NCI-H2196 (cell line): ENCODE data around the gene ATXN7.

ENCODE experiments used
- DNase-seq: peaks from one replicate; lab custom pipeline; 2025; ENCODE audit not compliant: unreplicated experiment; lab: John Stamatoyannopoulos, UW

The ATXN7 gene

DNA sequence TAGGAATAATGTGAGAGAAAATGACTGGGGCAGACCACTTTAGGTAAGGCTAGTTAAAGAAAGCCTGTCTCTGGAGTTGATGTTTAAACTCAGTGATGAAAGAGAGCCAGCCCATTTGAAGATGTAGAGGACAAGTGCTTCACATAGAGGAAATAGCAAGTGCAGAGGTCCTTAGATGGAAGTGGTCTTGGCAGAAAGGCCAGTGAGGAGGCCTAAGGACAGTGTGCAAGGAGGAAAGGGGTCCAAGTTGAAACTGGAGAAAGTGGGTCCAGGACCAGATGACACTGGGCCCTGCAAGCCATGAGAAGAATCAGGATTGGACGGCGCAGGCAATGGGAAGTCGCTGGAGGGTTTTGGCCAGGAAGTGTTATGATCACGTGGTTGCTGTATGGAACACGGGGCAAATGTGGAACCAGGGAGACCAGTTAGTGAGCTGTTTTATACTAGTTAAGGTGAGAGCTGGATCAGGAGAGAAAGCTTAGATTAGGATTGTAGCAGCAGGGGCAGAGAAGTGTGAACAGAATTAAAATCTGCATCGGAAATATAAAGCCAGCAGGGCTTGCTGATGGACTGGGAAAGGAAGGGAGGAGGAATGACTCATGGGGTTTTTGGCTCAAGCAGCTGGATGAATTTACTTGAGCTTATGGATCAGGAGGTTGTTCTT is 96.5 kb downstream of the ATXN7 start:
- DNase-seq = no peak

DNA sequence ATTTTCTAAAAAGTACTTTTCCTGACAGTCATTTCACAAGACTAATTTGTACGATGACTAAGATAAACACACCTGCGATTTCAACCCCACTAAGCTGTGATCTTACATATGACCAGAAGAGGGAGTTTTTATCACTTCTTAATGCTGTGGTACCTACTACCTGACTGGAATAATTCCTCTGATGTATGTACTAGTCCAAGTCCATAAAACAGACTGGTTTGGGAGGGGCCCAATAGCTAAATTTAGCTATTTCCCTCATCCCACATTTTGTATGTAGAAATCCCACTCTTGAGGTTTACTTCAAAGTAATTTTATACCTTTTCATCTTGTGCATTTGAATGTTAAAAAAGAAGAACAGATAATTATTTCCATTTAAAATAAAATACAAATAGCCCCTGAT is 98.2 kb downstream of the ATXN7 start:
- DNase-seq = peak; percentile 16

DNA sequence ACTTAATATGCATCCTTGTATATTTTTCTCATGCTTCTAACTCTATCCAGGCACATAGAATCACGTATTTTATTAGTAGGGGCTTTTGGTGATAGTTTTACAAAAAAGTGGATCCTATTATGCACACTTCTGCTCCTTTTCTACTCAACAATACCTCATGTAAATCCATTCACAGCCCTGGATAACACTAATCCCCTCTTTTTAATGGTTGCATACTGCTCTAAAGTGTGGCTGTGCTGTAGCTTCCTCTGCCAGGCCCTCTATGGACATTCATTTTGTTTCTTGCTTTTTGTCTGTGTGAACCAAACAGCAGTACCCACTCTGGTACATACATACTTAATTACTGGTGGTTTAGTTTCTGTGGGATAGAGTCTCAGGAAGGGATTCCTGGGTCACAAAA is 99.8 kb downstream of the ATXN7 start:
- DNase-seq = no peak

DNA sequence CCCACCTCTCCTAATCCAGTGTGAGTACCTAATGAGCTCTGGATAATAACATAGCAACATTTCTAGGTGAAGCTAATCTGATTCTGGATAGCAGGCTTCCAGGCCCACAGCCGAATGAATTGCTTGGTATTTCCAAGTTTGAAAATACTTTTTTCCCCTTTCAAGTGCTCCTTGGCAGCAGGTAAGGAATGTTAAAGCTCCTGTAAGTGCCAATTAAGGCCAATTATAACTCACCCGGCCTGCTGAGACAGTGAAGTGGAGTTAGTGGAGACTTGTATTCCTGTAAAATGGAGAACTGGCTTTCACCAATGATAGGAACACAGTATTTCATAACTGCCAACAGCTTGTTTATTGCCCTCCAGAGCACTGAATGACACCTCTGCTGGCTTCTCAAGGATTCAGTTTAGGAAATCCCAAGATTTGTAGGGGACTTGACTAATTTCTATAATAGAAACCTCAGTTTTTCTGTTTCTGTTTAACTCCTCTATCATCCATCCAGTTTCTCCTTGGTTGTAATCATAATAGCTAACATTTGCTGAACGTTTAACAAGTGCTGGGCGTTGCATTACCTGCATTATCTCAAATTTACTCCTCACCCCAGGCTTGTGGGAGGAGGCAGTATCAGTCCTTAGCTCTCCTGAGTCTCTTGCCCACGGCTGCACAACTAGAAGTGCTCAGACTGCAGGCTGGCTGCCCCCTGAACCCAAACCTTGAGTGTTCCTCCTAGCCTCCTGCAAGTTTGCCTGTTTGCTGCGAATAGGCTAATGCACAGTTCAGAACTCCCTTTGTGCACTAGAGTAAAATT is 101.2 kb downstream of the ATXN7 start:
- DNase-seq = no peak

DNA sequence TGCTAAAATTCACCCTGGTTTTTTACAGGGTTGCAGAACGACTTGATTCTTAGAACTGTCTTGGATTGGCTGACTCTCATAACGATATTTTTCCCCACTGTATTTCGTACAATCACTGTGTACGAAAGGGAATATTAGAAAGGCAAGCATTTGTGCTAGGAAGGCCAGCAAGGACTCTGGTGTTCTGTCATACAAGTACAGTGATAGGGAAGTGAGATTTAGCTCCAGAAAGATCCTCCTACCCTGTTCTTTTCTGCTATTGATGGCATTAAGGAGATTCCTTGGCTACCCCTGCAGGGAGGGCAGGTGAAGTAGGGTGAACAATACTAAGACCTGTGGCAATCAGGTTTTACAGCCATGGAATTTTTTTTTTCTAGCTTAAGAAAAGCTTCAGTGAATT is 102.3 kb downstream of the ATXN7 start:
- no peak for DNase-seq

DNA sequence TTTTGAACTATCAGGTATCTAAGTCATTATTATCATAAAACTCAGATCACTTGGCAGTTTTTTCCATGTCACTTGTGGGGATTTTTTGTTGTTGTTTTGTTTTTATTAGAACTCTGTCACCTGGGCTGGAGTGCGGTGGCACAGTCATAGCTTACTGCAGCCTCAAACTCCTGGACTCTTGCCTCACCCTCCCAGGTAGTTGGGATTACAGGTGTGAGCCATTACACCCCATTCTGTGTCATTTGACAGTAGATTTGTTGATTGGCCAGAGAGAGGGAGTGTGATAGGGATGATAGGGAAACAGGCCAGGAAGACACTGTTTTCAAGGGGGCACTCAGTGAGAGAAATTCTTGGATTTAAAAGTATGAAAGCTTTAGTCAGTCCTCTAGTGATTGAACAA is 103.2 kb downstream of the ATXN7 start:
- DNase-seq = no peak

DNA sequence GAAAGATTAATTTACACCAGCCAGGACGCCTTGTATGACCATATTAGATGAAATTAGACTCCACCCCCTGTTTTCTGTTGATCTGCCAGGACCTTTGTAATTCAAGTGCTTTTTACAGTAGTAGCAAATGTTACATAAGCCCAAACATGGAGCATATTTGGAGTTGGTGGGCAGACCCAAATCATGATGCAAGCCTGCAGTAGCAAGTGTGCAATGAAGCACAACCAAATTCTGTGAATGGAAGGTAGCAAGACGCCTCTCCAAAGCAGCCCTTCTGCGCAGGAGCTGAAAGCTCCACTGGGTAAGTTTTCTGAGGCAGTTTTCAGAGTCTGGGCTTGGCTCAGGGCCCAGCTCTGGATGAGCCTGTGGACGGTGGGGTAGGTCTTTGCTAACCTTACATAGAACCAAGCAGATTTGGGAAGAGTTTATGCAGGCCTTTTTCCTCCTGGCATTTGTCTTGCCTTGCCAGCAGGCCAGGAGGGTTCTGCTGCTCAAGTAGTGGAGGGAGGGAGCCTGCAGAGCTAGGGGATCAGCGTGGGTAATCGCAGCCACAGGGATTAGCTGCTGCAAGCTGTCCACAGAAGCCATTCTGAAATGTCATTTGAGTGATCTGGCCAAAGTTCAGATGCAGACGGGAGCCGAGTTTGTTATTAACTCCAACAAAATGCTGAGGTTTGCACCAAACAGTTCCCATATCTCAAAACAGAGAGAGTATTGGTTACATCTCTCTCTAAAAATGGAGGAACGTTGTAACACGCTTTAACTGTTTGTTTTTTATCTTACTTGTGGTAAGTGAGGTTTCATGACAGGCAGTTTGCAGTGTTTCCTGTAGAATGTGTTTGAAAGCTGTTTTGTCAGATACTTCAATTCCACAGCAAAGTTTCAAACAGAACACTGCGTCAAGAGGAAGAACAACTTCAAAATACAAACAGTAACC is 104.3 kb downstream of the ATXN7 start:
- DNase-seq = peak; percentile 28

DNA sequence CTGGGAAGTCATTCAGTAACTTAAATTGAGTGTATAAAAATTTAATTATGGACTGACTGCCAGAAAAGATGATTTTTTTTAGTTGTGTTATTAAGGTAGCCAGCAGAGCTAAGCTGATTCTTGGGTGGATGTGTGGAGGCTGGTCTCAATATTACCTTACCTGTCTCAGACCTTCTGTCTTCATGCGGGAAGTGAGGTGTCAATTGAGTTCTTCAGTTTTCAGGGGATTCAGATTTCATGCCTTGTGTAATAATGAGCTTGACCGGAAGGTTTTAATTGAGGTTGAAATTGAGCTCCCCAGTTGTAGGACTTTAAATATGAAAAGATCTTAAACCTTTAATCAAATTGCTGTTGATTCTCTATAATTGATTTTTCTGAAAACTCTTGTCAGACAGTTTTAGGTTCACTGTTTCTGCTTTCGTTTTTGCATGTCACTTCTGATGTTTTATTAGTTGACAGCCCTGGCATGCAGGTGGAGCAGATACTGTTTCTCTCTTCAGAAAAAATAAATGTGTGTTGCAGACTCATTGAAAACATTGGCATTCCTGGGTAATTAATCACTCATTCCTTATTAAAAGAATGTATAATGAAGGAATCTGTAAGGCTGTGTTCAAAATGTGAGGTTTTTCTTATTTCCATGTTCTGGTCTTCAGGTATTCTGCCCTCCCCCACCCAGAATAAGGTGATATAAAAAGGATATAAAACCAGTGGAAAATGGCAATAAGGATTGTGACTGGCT is 105.1 kb downstream of the ATXN7 start:
- no peak for DNase-seq

DNA sequence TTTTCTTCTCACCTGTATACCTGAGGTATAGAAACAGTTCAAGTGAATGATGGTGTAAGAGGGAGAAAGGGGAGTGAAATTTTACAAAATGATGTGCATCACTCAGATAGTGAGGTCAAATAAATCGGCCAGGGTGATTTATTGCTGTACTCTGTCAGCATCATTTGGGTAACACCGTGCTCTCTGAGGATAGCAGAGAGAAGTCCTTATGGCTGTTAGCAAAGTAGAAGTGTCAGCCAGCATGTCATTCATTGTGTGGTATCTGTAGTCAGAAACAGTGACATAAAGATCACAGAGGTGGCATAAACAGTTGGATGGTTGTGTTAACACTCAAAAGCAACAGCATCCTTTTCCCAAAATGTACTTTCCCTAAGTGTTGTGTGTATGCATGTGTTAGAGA is 106.2 kb downstream of the ATXN7 start:
- DNase-seq = no peak

DNA sequence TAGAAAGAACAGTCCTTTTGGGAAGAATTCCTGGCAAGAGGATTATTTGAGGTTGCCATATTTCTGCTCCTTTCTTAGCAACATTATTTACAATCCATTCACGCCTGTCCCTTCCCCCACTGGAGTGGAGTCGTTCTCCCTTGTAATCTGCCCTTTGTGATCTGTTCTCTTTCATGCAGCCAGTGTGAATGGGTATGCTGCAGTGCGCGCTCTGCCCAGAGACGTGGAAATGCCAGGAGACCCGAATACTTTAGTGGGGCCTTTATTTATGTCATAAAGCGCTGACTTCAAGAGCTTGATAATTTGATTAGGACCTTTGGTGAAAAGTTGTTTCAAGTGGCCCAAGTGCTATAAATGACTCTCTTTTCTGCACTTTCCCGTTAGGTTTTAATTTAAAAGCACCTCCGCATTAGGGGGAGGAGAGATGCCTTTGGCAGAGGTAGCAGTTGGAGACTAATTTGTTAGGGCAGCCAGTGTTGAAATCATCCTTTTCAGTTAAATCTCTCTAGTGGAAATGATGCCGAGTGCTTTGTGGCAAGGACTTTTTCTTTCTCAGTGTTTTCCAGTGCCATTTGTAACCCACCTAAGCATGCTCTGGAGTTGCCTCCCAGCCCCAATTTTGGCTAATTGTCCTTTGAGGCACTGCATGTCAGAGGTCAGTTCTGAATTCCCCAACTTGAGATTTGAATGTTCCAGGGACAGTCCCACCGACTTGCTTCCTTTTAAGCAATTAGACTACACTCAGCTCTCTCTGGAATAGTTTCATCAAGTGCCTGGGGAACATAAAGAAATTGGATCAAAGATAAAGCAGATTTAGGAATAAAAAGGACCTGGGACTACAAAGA is 107.2 kb downstream of the ATXN7 start:
- no peak for DNase-seq

DNA sequence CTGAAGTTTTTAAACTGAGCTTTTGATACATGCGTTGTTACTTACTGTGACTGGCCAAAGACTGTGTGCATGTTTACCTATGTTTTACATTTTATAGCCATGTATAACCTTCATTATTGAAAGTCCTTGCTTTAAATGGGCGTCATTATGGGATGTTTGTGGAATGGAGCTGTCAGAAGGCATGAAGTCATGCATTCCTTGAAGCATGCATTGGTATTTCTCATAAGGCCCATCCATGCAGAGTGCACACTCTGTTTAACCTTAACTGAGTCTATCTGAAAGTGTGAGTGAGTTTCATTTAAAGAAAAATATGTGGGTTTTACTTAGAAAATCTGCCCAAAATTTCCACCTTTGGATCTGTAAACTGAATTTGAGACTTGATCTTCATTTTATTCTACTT is 108.5 kb downstream of the ATXN7 start:
- DNase-seq = no peak

DNA sequence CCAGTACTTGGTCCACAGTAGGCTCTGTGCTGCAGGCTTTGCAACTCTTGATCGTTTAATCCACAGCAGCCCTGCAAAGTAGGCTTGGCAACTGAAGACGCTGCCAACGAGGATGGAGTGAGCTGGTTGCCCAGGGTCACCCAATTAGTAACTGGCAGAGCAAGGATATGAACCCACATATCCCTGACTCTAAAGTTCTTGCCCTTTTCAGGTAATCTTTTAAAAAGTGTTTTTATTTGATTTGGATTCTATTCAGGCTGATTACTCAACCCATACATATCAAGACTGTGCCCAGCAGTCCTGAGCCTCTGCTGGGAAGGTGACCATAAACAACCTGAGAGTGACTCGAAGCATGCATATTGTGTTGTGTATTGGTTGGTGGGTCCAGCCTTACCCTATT is 109.3 kb downstream of the ATXN7 start:
- no peak for DNase-seq

DNA sequence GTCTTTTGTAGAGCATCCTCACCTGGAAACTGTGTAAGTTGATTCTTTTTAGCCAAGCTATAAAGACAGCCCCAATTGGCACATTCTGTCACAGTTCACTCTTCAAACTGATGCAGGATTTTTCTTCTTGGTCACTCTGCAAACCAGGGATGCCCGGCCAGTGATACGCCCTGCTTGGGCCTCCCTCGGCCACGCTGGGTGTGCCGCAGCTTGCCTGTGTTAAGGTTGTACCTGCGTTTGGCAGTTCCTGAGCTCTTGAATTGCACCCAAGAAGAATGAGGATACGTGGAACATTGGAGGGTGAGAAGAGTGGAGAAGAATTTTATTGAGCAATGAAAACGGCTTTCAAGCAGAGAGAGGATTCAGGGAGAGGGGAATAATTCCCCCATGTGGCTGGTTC is 109.7 kb downstream of the ATXN7 start:
- no peak for DNase-seq

DNA sequence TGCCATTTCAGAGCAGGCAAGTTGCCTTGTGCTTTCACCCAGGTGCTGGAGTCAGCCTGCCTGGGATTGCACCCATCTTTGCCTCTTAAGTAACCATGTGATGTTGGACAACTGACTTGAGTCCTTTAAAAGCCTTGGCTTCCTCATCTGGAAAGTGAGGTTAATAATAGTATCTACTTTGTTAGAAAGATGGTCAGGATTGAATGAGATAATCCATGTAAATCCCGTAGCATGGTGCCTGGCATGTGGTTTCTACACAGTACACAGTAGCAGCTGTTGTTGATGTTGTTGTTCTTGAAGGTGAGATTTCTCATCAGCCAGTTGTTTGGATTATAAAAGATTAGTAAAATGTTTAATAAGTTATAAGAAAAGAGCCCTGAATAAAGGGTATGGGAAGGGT is 110.8 kb downstream of the ATXN7 start:
- no peak for DNase-seq

DNA sequence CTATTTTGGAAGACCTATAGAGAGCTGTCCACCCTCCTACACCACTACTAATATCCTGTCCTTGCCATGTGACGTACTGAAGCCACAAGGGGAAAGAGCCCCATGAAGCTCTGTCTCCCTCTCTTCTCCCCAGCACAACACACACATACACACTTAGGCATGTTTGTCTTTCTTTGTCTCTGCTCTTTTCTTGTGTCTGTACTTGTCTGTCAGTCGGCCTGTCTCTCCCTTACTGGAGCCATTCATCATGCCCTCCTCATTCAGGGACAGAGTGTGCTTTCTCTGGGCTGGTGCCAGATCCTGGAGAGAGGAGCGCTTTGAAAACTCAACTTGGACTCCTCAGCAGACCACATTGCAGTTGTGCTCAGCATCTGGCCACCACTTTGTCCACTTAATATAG is 112.1 kb downstream of the ATXN7 start:
- no peak for DNase-seq

DNA sequence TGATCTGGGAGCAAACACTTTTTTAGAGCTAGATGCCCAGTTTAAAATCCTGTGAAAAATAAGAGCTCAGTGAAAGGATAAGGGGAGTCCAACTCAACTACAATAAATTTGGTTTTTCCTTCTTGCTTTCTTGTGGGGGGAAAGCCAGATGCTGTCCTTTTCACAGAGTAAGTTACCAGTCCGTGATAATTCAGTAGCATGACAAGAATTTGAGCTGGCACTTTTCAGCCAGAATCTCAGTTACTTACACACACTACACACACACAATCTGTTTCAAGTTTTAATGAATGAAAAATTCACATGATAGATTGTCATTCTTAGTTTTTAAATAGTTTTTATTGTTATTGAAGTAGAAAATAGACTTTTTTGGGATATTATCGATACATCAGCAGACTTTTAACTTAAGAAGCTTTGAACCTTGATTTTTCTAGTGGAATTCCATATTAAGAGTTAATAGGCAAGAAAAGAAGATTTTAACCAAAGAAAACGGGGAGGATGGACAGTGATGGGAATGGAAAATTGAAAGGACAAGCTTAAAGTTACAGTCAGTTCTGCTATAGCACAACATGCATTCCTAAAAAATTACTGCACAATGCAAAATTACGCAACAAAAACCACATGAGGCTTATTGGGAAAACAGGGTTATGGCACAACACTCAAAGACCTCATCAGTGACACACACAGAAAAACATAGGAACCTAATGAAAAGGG is 112.6 kb downstream of the ATXN7 start:
- no peak for DNase-seq

DNA sequence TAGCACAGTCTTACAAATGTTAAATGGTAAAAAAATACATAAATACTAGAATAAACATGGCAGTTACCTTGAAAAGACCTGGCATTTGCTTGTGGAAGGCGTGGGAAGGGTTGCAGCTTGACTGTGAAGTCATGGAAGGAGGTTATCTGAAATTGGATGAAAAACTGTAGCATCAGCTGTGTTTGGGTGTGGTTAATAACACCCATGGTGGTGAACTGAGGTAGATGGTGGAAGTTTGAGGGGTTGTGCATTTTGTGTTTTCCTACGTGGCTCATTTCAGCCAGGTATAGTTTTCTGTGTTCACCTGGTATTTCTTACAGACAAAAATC is 113.2 kb downstream of the ATXN7 start:
- DNase-seq = no peak

DNA sequence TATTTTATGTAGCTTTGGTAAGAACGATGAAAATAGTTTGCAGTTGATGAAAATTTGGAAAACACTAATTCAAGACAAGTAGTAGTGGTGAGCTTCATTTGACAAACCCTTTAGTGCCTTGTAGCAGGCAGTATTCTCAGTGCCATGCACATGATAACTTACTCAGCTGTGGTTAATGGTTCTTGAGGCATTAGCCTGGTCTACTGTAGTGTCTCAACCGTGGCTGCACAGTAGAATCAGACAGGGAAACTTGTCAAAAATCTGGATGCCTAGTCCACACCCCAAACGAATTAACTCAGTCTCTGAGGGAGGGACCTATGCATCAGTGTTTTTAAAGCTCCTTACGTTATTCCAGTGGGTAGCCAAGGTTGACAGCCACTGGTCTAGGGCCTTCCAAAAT is 114.2 kb downstream of the ATXN7 start:
- no peak for DNase-seq

DNA sequence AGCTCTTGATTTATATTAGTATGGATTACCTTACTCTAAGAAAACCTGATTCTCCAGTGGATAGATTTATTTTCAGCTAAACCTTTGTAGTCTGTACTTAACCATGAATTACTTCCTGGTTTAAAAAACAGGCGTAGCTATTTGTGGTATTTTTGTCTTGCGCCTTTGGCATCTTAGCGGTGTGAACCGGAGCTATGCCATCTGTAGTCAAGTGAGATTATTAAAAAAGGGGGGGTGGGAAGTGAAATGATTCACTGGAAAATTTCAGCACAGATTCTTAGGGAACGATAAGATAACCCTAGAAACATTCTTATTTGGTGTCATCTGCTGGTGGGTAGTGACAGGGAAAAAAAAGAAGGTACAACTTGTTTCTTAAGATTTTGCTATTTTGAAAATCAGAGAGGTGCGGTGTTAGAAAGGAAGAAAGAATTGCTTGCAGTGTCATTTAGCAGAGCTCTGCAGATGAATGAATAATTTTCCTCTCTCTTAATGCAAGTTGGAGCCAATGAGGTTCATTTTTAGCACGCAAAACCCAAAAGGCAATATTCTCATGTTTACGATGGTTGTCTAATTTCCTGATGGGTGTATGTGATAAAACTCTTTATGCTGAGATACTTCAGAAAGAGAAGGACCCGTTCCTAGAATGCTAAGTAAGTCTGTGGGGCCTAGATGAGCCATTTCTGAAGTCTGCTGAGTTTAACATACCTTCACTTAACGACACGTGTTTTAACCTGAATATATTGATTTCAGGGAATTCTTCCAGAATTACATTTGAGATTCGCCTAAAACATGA is 115.6 kb downstream of the ATXN7 start:
- DNase-seq = no peak
